ENCODE data around the gene NT5E. TPM values are rescaled to one million over a fixed set of nuclear protein-coding genes. Genes with fewer than 3 reads are reported as not detected.

The NT5E gene
- total RNA-seq, 1 donor = 6.7 TPM

- Histone ChIP-seq H3K9me3 (ENCODE audit: low read depth, low read length) (no peaks in the 10 kb centered on the region), H3K27me3 (ENCODE audit: insufficient read depth, low read length) (no peaks in the 10 kb centered on the region), H3K4me1 (ENCODE audit: insufficient read depth, low read length) (peaks cover 3% of the 10 kb centered on the region), H3K4me3 (ENCODE audit: low read length) (no peak overlapping the region)
These were observed 33.1 kb upstream of the NT5E start for GRCh38 chr6:85416766-85417165.

- no peak overlapping the region for H3K4me3 ChIP-seq (ENCODE audit: low read length)
- H3K27me3 ChIP-seq (ENCODE audit: insufficient read depth, low read length) = no peaks in the 10 kb centered on the region
- H3K9me3 ChIP-seq (ENCODE audit: low read depth, low read length) = no peaks in the 10 kb centered on the region
- peaks cover 3% of the 10 kb centered on the region for H3K4me1 ChIP-seq (ENCODE audit: insufficient read depth, low read length)
These were observed 32.5 kb upstream of the NT5E start for GRCh38 chr6:85417336-85417735.

DNA sequence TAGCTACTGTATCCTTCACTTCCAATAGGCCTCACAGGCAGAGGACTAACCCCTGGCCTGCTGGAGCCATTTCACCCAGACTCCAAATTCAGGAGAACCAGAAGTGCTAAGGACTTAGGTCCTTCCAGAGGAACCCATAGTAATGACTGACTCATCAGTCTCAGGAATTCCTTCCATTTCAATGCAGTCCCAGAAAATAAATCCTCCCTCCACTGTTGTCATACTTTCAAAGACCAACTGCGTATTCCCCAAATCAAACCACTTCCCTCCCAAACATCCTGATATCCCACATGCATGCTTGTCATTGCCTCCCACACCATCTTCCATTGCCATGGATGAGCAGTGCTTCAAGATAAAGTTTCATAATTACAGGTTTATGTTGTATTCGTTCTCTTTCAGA, 31.8 kb upstream of the NT5E start:
- Histone ChIP-seq H3K4me3 (ENCODE audit: low read length) (no peak overlapping the region), H3K4me1 (ENCODE audit: insufficient read depth, low read length) (peaks cover 3% of the 10 kb centered on the region), H3K9me3 (ENCODE audit: low read depth, low read length) (no peaks in the 10 kb centered on the region), H3K27me3 (ENCODE audit: insufficient read depth, low read length) (no peaks in the 10 kb centered on the region)

- Histone ChIP-seq H3K4me3 (ENCODE audit: low read length) (no peak overlapping the region), H3K9me3 (ENCODE audit: low read depth, low read length) (no peaks in the 10 kb centered on the region), H3K4me1 (ENCODE audit: insufficient read depth, low read length) (peaks cover 3% of the 10 kb centered on the region), H3K27me3 (ENCODE audit: insufficient read depth, low read length) (no peaks in the 10 kb centered on the region)
These were observed 30.7 kb upstream of the NT5E start for GRCh38 chr6:85419046-85419759.

DNA sequence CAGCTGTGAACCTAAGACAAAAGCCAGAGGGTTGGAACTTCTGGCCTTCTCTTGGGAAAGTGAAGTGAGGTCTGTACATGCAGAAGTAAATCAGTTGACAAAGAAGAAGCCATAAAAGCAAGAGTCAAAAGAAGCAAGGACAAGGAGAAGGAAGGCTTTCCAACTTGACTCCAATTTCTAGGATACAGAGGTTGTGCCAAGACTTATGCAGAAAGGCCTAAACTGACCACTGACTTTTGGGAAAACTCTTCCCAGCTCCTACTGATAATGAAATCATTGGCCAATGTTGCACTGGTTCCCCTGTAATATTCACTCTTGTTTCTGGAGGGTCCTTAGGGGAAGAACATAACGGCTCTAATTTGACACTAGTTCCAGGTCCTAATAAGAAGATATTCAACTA, 29.3 kb upstream of the NT5E start:
- Histone ChIP-seq H3K27me3 (ENCODE audit: insufficient read depth, low read length) (no peaks in the 10 kb centered on the region), H3K9me3 (ENCODE audit: low read depth, low read length) (peaks cover 5% of the 10 kb centered on the region), H3K4me3 (ENCODE audit: low read length) (no peak overlapping the region), H3K4me1 (ENCODE audit: insufficient read depth, low read length) (peaks cover 3% of the 10 kb centered on the region)

DNA sequence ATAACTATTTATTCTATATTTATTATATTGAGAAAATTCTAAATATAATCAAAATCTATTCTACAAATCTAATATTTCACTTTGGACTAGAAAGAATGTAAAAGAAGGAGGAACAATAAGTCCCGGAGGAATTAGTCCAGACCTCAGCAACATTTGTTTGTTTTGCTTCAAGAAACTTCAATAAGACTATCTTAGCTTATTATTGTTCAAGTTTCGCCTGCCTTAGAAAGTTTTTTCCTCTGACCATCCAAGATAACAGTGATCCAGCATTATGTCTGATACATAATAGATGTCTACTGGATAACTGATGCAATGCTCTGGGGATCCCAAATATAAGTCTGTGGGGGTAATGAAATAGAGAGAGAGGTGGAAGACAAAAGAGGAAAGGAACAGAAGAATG, 28.7 kb upstream of the NT5E start:
- peaks cover 3% of the 10 kb centered on the region for H3K4me1 ChIP-seq (ENCODE audit: insufficient read depth, low read length)
- no peak overlapping the region for H3K4me3 ChIP-seq (ENCODE audit: low read length)
- peaks cover 5% of the 10 kb centered on the region for H3K9me3 ChIP-seq (ENCODE audit: low read depth, low read length)
- H3K27me3 ChIP-seq (ENCODE audit: insufficient read depth, low read length) = no peaks in the 10 kb centered on the region

- H3K27me3 ChIP-seq (ENCODE audit: insufficient read depth, low read length) = no peaks in the 10 kb centered on the region
- no peak overlapping the region for H3K4me3 ChIP-seq (ENCODE audit: low read length)
- peaks cover 5% of the 10 kb centered on the region for H3K9me3 ChIP-seq (ENCODE audit: low read depth, low read length)
These were observed 27.9 kb upstream of the NT5E start for GRCh38 chr6:85421972-85422371.

GRCh38 chr6:85422996-85423395, 26.9 kb upstream of the NT5E start:
- Histone ChIP-seq H3K27me3 (ENCODE audit: insufficient read depth, low read length) (no peaks in the 10 kb centered on the region), H3K9me3 (ENCODE audit: low read depth, low read length) (peaks cover 5% of the 10 kb centered on the region), H3K4me1 (ENCODE audit: insufficient read depth, low read length) (peaks cover 3% of the 10 kb centered on the region), H3K4me3 (ENCODE audit: low read length) (no peak overlapping the region)

More at GRCh38 chr6:85421972-85422371, 27.9 kb upstream of the NT5E start:
- H3K4me1 ChIP-seq (ENCODE audit: insufficient read depth, low read length) = peaks cover 3% of the 10 kb centered on the region

GRCh38 chr6:85424981-85425380, 24.9 kb upstream of the NT5E start:
- Histone ChIP-seq H3K27me3 (ENCODE audit: insufficient read depth, low read length) (no peaks in the 10 kb centered on the region), H3K9me3 (ENCODE audit: low read depth, low read length) (peaks cover 5% of the 10 kb centered on the region), H3K4me1 (ENCODE audit: insufficient read depth, low read length) (no peaks in the 10 kb centered on the region), H3K4me3 (ENCODE audit: low read length) (no peak overlapping the region)

- Histone ChIP-seq H3K9me3 (ENCODE audit: low read depth, low read length) (peaks cover 5% of the 10 kb centered on the region), H3K4me3 (ENCODE audit: low read length) (no peak overlapping the region), H3K4me1 (ENCODE audit: insufficient read depth, low read length) (no peaks in the 10 kb centered on the region), H3K27me3 (ENCODE audit: insufficient read depth, low read length) (no peaks in the 10 kb centered on the region)
These were observed 23.9 kb upstream of the NT5E start for GRCh38 chr6:85425997-85426396.

DNA sequence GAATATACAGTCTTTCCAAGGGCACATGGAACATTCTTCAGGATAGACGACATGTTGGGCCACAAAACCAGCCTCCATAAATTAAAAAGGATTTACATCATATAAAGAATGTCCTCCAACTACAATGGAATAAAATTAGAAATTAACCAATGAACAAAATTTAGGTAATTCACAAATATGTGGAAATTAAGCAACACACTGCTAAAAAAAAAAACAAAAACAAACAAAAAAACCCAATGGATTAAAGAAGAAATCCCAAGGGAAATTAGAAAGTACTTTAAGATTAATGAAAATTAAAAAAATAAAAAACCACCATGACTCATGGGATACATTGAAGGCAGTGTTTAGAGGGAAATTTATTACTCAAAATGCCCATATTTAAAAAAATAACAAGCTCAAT, 21.4 kb upstream of the NT5E start:
- H3K9me3 ChIP-seq (ENCODE audit: low read depth, low read length) = peaks cover 5% of the 10 kb centered on the region
- H3K27me3 ChIP-seq (ENCODE audit: insufficient read depth, low read length) = no peaks in the 10 kb centered on the region
- H3K4me1 ChIP-seq (ENCODE audit: insufficient read depth, low read length) = no peaks in the 10 kb centered on the region
- H3K4me3 ChIP-seq (ENCODE audit: low read length) = no peak overlapping the region

DNA sequence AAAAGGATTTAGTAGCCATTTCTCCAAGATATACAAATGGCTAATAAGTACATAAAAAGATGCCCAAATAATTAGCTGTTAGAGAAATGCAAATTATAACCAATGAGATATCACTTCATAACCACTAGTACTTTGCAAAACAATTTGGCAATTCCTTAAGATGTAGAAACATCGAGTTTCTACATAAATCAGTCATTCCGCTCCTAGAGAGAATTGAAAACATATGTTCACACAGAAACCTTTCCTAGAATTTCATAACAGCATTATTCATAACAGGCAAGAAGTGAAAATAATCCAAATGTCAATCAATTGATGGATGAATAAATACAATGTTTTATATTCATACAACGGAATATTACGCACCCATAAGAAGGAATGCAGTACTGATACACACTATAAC, 20.5 kb upstream of the NT5E start:
- Histone ChIP-seq H3K4me1 (ENCODE audit: insufficient read depth, low read length) (no peaks in the 10 kb centered on the region), H3K9me3 (ENCODE audit: low read depth, low read length) (peaks cover 5% of the 10 kb centered on the region), H3K4me3 (ENCODE audit: low read length) (no peak overlapping the region), H3K27me3 (ENCODE audit: insufficient read depth, low read length) (no peaks in the 10 kb centered on the region)

DNA sequence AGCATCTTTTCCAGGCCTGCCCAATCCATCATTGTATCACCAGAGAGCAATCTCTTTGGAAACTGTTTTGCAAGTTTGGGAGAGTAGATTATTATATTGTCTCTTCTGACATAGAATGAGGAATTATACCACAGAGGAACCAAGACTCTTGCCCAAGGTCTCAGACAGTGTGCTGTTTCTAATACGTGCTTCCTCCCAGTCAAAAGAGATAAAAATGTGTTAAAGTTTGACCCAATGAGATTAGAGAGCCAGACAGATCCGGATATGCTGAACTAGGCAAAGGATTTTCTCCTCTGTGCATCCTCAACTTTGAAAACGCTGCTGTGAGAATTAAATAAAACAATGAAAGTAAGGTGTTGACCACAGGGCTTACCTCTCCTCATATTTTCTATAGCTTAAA, 18.6 kb upstream of the NT5E start:
- no peaks in the 10 kb centered on the region for H3K27me3 ChIP-seq (ENCODE audit: insufficient read depth, low read length)
- H3K4me1 ChIP-seq (ENCODE audit: insufficient read depth, low read length) = no peaks in the 10 kb centered on the region
- no peak overlapping the region for H3K4me3 ChIP-seq (ENCODE audit: low read length)
- H3K9me3 ChIP-seq (ENCODE audit: low read depth, low read length) = no peaks in the 10 kb centered on the region

DNA sequence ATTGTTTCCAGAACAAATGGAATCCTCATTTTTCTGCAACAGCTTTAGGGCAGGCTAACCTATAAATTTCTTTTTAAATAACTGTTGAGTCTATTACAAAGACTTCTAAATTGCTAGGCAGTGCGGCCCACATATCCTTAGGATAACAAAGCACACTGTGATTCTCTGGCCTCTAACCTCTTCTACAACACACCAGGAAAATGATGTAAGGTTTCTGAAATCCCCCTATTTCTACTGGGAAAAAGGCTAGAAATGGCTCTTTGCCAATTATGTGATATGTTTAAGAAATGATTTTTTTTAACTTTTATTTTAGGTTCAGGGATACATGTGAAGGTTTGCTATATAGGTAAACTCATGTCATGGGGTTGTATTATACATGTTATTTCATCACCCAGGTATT, 17.3 kb upstream of the NT5E start:
- Histone ChIP-seq H3K9me3 (ENCODE audit: low read depth, low read length) (no peaks in the 10 kb centered on the region), H3K4me1 (ENCODE audit: insufficient read depth, low read length) (no peaks in the 10 kb centered on the region), H3K4me3 (ENCODE audit: low read length) (no peak overlapping the region), H3K27me3 (ENCODE audit: insufficient read depth, low read length) (no peaks in the 10 kb centered on the region)

GRCh38 chr6:85435851-85436250, 14.0 kb upstream of the NT5E start:
- no peak overlapping the region for H3K4me3 ChIP-seq (ENCODE audit: low read length)
- H3K4me1 ChIP-seq (ENCODE audit: insufficient read depth, low read length) = no peaks in the 10 kb centered on the region
- no peaks in the 10 kb centered on the region for H3K27me3 ChIP-seq (ENCODE audit: insufficient read depth, low read length)
- no peaks in the 10 kb centered on the region for H3K9me3 ChIP-seq (ENCODE audit: low read depth, low read length)

- Histone ChIP-seq H3K4me1 (ENCODE audit: insufficient read depth, low read length) (no peaks in the 10 kb centered on the region), H3K4me3 (ENCODE audit: low read length) (no peak overlapping the region), H3K27me3 (ENCODE audit: insufficient read depth, low read length) (no peaks in the 10 kb centered on the region), H3K9me3 (ENCODE audit: low read depth, low read length) (no peaks in the 10 kb centered on the region)
These were observed 13.5 kb upstream of the NT5E start for GRCh38 chr6:85436411-85436810.

Data from mononuclear cell (primary cell).